ENCODE data around the gene ETFA.

ETFA gene

GRCh38 chr15:76209942-76210341 is 101.3 kb downstream of the ETFA start:
- DNase-seq: no peak

- DNase-seq: no peak
Measured at GRCh38 chr15:76209523-76209922, 101.7 kb downstream of the ETFA start.

GRCh38 chr15:76208786-76209424 is 102.4 kb downstream of the ETFA start:
- DNase-seq: no peak

- no peak for DNase-seq
Measured at GRCh38 chr15:76208084-76208785, 103.0 kb downstream of the ETFA start.

GRCh38 chr15:76206325-76206976 is 104.8 kb downstream of the ETFA start:
- peak; percentile 39 for DNase-seq

- DNase-seq: no peak
Measured at GRCh38 chr15:76204916-76205460, 106.3 kb downstream of the ETFA start.

GRCh38 chr15:76204109-76204845 is 107.0 kb downstream of the ETFA start:
- DNase-seq: no peak

- DNase-seq: no peak
Measured at GRCh38 chr15:76203346-76204108, 107.7 kb downstream of the ETFA start.

GRCh38 chr15:76201536-76202255 is 109.6 kb downstream of the ETFA start:
- DNase-seq: no peak

- no peak for DNase-seq
Measured at GRCh38 chr15:76200641-76201105, 110.6 kb downstream of the ETFA start.

GRCh38 chr15:76200083-76200465 is 111.2 kb downstream of the ETFA start:
- no peak for DNase-seq

- DNase-seq: peak; percentile 38
Measured at GRCh38 chr15:76199106-76200082, 111.9 kb downstream of the ETFA start.

- DNase-seq: no peak
Measured at GRCh38 chr15:76198456-76199105, 112.7 kb downstream of the ETFA start.

- no peak for DNase-seq
Measured at GRCh38 chr15:76197703-76198455, 113.4 kb downstream of the ETFA start.

- peak; percentile 85 for DNase-seq
Measured at GRCh38 chr15:76196269-76197231, 114.7 kb downstream of the ETFA start.

- no peak for DNase-seq
Measured at GRCh38 chr15:76195506-76196268, 115.6 kb downstream of the ETFA start.

GRCh38 chr15:76193934-76194333 is 117.3 kb downstream of the ETFA start:
- DNase-seq: no peak

Measured in fibroblast of skin of right biceps (primary cell).